Prostate gland (tissue), 2 donors: Measurements from ENCODE around the gene PLAAT3. TPM values are rescaled to one million over a fixed set of nuclear protein-coding genes. Genes with fewer than 3 reads are reported as not detected.

ENCODE experiments used
- DNase-seq: peaks from one replicate; pipeline ENCODE4 v3.0.0-alpha.2; 2019; ENCODE audit warnings: low spot score
- H3K27ac ChIP-seq, 2 donors: fragments of 200-600 bp; sonication (generic); 2 replicates each; pipeline ENCODE4 v1.5.1; 2017 to 2019
- H3K27me3 ChIP-seq: fragments of 200-600 bp; sonication (generic); replicated peaks from 2 replicates; pipeline ENCODE4 v1.5.1; 2019; ENCODE audit not compliant: insufficient read depth
- H3K36me3 ChIP-seq, 2 donors: fragments of 200-600 bp; sonication (generic); 1 replicate in 1 of 2; 2 replicates in 1 of 2; pipeline versions ENCODE4 v1.5.1 to v1.8.1; 2017 to 2019
- H3K4me1 ChIP-seq: fragments of 200-600 bp; sonication (generic); replicated peaks from 2 replicates; pipeline ENCODE4 v1.5.1; 2019
- H3K4me3 ChIP-seq, 2 donors: fragments of 200-600 bp; sonication (generic); 2 replicates each; pipeline ENCODE4 v1.5.1; 2017 to 2019
- H3K9me3 ChIP-seq: fragments of 200-600 bp; sonication (generic); 2 replicates; pipeline ENCODE4 v1.5.1; 2017
- CTCF ChIP-seq, 4 experiments: fragments of 200-600 bp in 2 of 4; fragments of 450-650 bp in 2 of 4; sonication (generic) in 2 of 4; IDR thresholded peaks; 1 replicate in 3 of 4; 2 replicates in 1 of 4; pipeline ENCODE4 v1.5.1; 2016 to 2019; ENCODE audit warnings: antibody characterized with exemption in 4 of 4, mild to moderate bottlenecking in 2 of 4, moderate library complexity in 2 of 4
- POLR2A ChIP-seq: fragments of 450-650 bp; IDR thresholded peaks from one replicate; pipeline ENCODE4 v1.6.1; 2016; ENCODE audit warnings: antibody characterized with exemption, mild to moderate bottlenecking
- POLR2AphosphoS5 ChIP-seq: sonication (generic); formaldehyde crosslinking; IDR thresholded peaks from one replicate; pipeline ENCODE4 v1.6.1; 2017; ENCODE audit warnings: antibody characterized with exemption
- WGBS: methylation state at CpG from one replicate; pipeline ENCODE4 v1.1.5; 2018; 5-methylcytosine and 5-hydroxymethylcytosine counted together
- intact Hi-C: fragments of 100-400 bp; cut with DNase I; formaldehyde crosslinking; loops from one replicate; pipeline ENCODE4 v1.14.2; 2022
- total RNA-seq, 2 donors: library from RNA; depleted of rRNA; stranded (reverse); fragments of >200 nt; gene quantifications; one replicate each; pipeline ENCODE4 v1.1.0, GENCODE V29; 2016

PLAAT3 gene
- total RNA-seq, 2 donors from 2014 or later: 7.0 to 118 TPM

- TF ChIP-seq POLR2AphosphoS5 (no peak), POLR2A (no peak), CTCF (IDR thresholded peaks at IDR 0.05) (no peak)
- H3K27ac ChIP-seq: peak overlapping the region; percentile 84
- no peak for DNase-seq
- no peak overlapping the region for H3K4me3 ChIP-seq
- intact Hi-C loops: loop anchor here (2.0 to 5.0 kb wide), 3 partner anchors 39 to 97 kb away; partner anchors contain the start of gene PLAAT3
- H3K9me3 ChIP-seq: no peaks in the 10 kb centered on the region
- no peaks in the 10 kb centered on the region for H3K27me3 ChIP-seq
- peaks cover 13% of the 10 kb centered on the region for H3K4me1 ChIP-seq
- H3K36me3 ChIP-seq: no peaks in the 10 kb centered on the region
- WGBS: 94% methylated on average over 1 of the region's 1 CpG
Measured at GRCh38 chr11:63535734-63536133, 78.5 kb downstream of the PLAAT3 start.

- H3K4me1 ChIP-seq: peaks cover 13% of the 10 kb centered on the region
- H3K27ac ChIP-seq: no peak overlapping the region
- no peaks in the 10 kb centered on the region for H3K9me3 ChIP-seq
- intact Hi-C loops: loop anchor here (5.0 kb wide), 3 partner anchors 43 to 97 kb away; partner anchors contain the start of genes PLAAT3 and PLAAT5
- H3K4me3 ChIP-seq: no peak overlapping the region
- DNase-seq: no peak
- no peaks in the 10 kb centered on the region for H3K27me3 ChIP-seq
- TF ChIP-seq POLR2AphosphoS5 (no peak), POLR2A (no peak), CTCF (IDR thresholded peaks at IDR 0.05) (no peak)
- no peaks in the 10 kb centered on the region for H3K36me3 ChIP-seq
- 93% methylated on average over 5 of the region's 5 CpGs for WGBS
Measured at GRCh38 chr11:63534895-63535461, 79.3 kb downstream of the PLAAT3 start.

- peaks cover 13% of the 10 kb centered on the region for H3K4me1 ChIP-seq
- no peak overlapping the region for H3K27ac ChIP-seq
- DNase-seq: no peak
- no peaks in the 10 kb centered on the region for H3K27me3 ChIP-seq
- H3K4me3 ChIP-seq: no peak overlapping the region
- WGBS: 71% methylated on average over 3 of the region's 3 CpGs
- H3K9me3 ChIP-seq: no peaks in the 10 kb centered on the region
- TF ChIP-seq POLR2A (no peak), CTCF (IDR thresholded peaks at IDR 0.05) (no peak), POLR2AphosphoS5 (no peak)
- H3K36me3 ChIP-seq: no peaks in the 10 kb centered on the region
- intact Hi-C loops: loop anchor here (5.0 kb wide), 1 partner anchor 42 kb away; the partner anchor contains the start of gene PLAAT5
Measured at GRCh38 chr11:63534076-63534475, 80.2 kb downstream of the PLAAT3 start.

GRCh38 chr11:63532799-63533475, 81.3 kb downstream of the PLAAT3 start:
- Histone ChIP-seq H3K27ac (no peak overlapping the region), H3K27me3 (no peaks in the 10 kb centered on the region), H3K4me3 (no peak overlapping the region), H3K36me3 (no peaks in the 10 kb centered on the region), H3K9me3 (no peaks in the 10 kb centered on the region), H3K4me1 (peaks cover 8% of the 10 kb centered on the region)
- TF ChIP-seq CTCF (IDR thresholded peaks at IDR 0.05) (no peak), POLR2A (no peak), POLR2AphosphoS5 (no peak)
- DNase-seq: no peak
- 66% methylated on average over 4 of the region's 4 CpGs for WGBS
- intact Hi-C loops: loop anchor here (5.0 kb wide), 1 partner anchor 41 kb away; the partner anchor contains the start of gene PLAAT5
